H1 (cell line): Measurements from ENCODE around the gene LRRC25. TPM values are rescaled to one million over a fixed set of nuclear protein-coding genes. Genes with fewer than 3 reads are reported as not detected.

Source experiments
- BCL11A ChIP-seq, 2 experiments: IDR thresholded peaks; one replicate each; pipeline ENCODE4 v1.6.1; 2011; ENCODE audit warnings: low read depth in 2 of 2, low read length in 2 of 2, mild to moderate bottlenecking in 2 of 2
- CEBPB ChIP-seq: IDR thresholded peaks from 2 replicates; pipeline ENCODE4 v1.6.1; 2012; ENCODE audit warnings: low read depth, low read length
- EZH2 ChIP-seq: fragments of 200-600 bp; sonication (generic); IDR thresholded peaks from 2 replicates; pipeline ENCODE4 v1.7.1; 2012; ENCODE audit warnings: low read depth, mild to moderate bottlenecking, moderate library complexity, low read length, inconsistent platforms; ENCODE audit not compliant: severe bottlenecking
- KDM5A ChIP-seq: fragments of 200-600 bp; IDR thresholded peaks from 2 replicates; pipeline ENCODE4 v1.7.1; 2012; ENCODE audit warnings: mild to moderate bottlenecking, low read length, inconsistent platforms, mixed read lengths
- NANOG ChIP-seq: IDR thresholded peaks from 2 replicates; pipeline ENCODE4 v1.6.1; 2011; ENCODE audit warnings: low read length, low read depth, mild to moderate bottlenecking, inconsistent platforms; ENCODE audit not compliant: insufficient read depth, poor library complexity, severe bottlenecking
- NRF1 ChIP-seq: IDR thresholded peaks from 2 replicates; pipeline ENCODE4 v1.6.1; 2011; ENCODE audit warnings: mild to moderate bottlenecking, low read depth, low read length, improper control_type of control experiment
- PHF8 ChIP-seq: fragments of 200-600 bp; sonication (generic); conservative IDR thresholded peaks from 2 replicates; pipeline ENCODE4 v1.7.1; 2012; ENCODE audit warnings: low read depth, mild to moderate bottlenecking, inconsistent platforms, low read length, moderate library complexity
- RBBP5 ChIP-seq: IDR thresholded peaks from 2 replicates; pipeline ENCODE4 v1.7.1; 2012; ENCODE audit warnings: low read depth, mild to moderate bottlenecking, inconsistent platforms, low read length, moderate library complexity, borderline replicate concordance
- SIN3A ChIP-seq, 2 experiments: IDR thresholded peaks in 1 of 2; conservative IDR thresholded peaks in 1 of 2; 2 replicates each; pipeline ENCODE4 v1.6.1; 2011 to 2012; ENCODE audit warnings: low read length in 2 of 2, improper control_type of control experiment in 1 of 2, low read depth in 1 of 2, mild to moderate bottlenecking in 1 of 2
- TBP ChIP-seq: IDR thresholded peaks from 2 replicates; pipeline ENCODE4 v1.6.1; 2011; ENCODE audit warnings: low read depth, low read length, improper control_type of control experiment
- polyA plus RNA-seq, 7 experiments: library from polyadenylated mRNA; depleted of rRNA in 3 of 7; stranded (reverse) in 5 of 7; unstranded in 2 of 7; fragments of >200 nt in 5 of 7; fragments of 200-250 nt in 2 of 7; gene quantifications; 1 replicate in 5 of 7; 2 replicates in 1 of 7; 4 replicates in 1 of 7; pipeline versions ENCODE4 v1.2.1 to v1.2.3, GENCODE V29; 2011 to 2013; ENCODE audit warnings: missing spikeins in 2 of 7, mixed read lengths in 2 of 7
- total RNA-seq: library from RNA; stranded (reverse); fragmentation: NEBNext Ultra II Directional; extraction: Animal tissue kit (Norgen Biotek cat#: 25700); gene quantifications from 2 replicates; pipeline ENCODE4 v1.2.1, GENCODE V29; 2021

Gene LRRC25
- total and polyA plus RNA-seq, 2 of the 8 experiments (the other 6 are each of a cell fraction or from before 2014, with no cell fraction given) = 0.20 to 0.41 TPM

DNA sequence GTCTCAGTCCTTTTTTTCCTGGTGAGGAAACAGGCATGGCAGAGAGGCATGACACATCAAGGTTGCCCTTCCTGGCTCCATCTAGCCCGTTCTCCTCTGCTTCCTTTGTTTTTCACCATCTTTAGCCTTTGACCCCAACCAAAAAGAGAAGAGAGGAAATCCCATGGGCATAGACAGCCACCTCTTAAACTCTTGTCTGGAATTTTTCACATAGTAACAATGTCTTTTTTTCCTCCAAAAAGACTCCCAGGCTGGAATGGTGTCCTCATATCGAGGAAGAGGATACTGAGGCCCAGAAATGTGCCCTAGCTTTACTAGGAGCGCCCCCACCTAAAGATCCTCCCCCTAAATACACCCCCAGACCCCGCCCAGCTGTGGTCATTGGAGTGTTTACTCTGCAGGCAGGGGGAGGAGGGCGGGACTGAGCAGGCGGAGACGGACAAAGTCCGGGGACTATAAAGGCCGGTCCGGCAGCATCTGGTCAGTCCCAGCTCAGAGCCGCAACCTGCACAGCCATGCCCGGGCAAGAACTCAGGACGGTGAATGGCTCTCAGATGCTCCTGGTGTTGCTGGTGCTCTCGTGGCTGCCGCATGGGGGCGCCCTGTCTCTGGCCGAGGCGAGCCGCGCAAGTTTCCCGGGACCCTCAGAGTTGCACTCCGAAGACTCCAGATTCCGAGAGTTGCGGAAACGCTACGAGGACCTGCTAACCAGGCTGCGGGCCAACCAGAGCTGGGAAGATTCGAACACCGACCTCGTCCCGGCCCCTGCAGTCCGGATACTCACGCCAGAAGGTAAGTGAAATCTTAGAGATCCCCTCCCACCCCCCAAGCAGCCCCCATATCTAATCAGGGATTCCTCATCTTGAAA, 11.5 kb downstream of the LRRC25 start, which contains the start of gene GDF15 (continued):
- TF ChIP-seq NANOG = no peak
- TF ChIP-seq PHF8 = no peak
- TF ChIP-seq BCL11A (IDR thresholded peaks at IDR 0.05; ENCODE audit: low read depth in 2 of 2, low read length in 2 of 2) = no peak
- TF ChIP-seq KDM5A = no peak
- TF ChIP-seq NRF1 = no peak
- TF ChIP-seq SIN3A (conservative IDR thresholded peaks at IDR 0.05 in 1 of 2, IDR thresholded peaks at IDR 0.05 in 1 of 2; ENCODE audit: low read depth in 1 of 2, low read length in 2 of 2) = no peak
- no peak for TF ChIP-seq RBBP5
- TF ChIP-seq EZH2 = no peak
- peak; percentile 79 for TF ChIP-seq TBP
- no peak for TF ChIP-seq CEBPB
